Fibroblast of mammary gland (primary cell): ENCODE results near the gene OR2D2.

Experiments used
- DNase-seq: peaks from one replicate; pipeline ENCODE4 v3.0.0-alpha.2; 2010; ENCODE audit warnings: low read depth
- H3K4me3 ChIP-seq: 2 replicates; pipeline ENCODE4 v1.5.1; 2011; ENCODE audit warnings: low read depth, mild to moderate bottlenecking, low read length, moderate library complexity; ENCODE audit not compliant: control insufficient read depth
- CTCF ChIP-seq: conservative IDR thresholded peaks from 2 replicates; pipeline ENCODE4 v1.5.1; 2011; ENCODE audit warnings: low read depth, low read length, inconsistent platforms; ENCODE audit not compliant: control insufficient read depth, insufficient read depth

The OR2D2 gene

GRCh38 chr11:6926208-6927029 lies 34.1 kb upstream of the OR2D2 start, which contains the start of gene ZNF215:
Gene ZNF215, plus strand, starts transcription at chr11:6926426. Its CDS starts 5,847 bp downstream, at chr11:6932273.
- peak within 1 kb of the TSS; percentile 86 for H3K4me3 ChIP-seq
- peak; percentile 85 for DNase-seq
- no peak for TF ChIP-seq CTCF

- H3K4me3 ChIP-seq, result peak overlapping the region; percentile 86
Measured at GRCh38 chr11:6925636-6926207, 33.4 kb upstream of the OR2D2 start.

GRCh38 chr11:6925007-6925577 lies 32.8 kb upstream of the OR2D2 start:
- TF ChIP-seq CTCF, result no peak
- H3K4me3 ChIP-seq, result no peak overlapping the region
- DNase-seq, result no peak

More at GRCh38 chr11:6925636-6926207, 33.4 kb upstream of the OR2D2 start:
- no peak for TF ChIP-seq CTCF
- peak; percentile 40 for DNase-seq

- no peak within 1 kb of the TSS for H3K4me3 ChIP-seq
- no peak for DNase-seq
- no peak for TF ChIP-seq CTCF
Measured at GRCh38 chr11:6920702-6921101, 28.4 kb upstream of the OR2D2 start, which contains the start of gene OR2D3. Gene OR2D3, plus strand, starts transcription at chr11:6921002. Its CDS starts 0 bp downstream, at chr11:6921002.

- TF ChIP-seq CTCF, result no peak
- H3K4me3 ChIP-seq, result no peak overlapping the region
- no peak for DNase-seq
Measured at GRCh38 chr11:6919698-6920097, 27.4 kb upstream of the OR2D2 start.

- no peak for TF ChIP-seq CTCF
- H3K4me3 ChIP-seq, result no peak overlapping the region
- peak; percentile 73 for DNase-seq
Measured at GRCh38 chr11:6911948-6912347, 19.6 kb upstream of the OR2D2 start.
